Measurements from ENCODE around the gene UPF1.

The UPF1 gene

GRCh38 chr19:18876865-18877264 lies 45.1 kb downstream of the UPF1 start:
- TF ChIP-seq EZH2 (optimal IDR thresholded peaks at IDR 0.05; ENCODE audit: low read depth, low read length) (no peak), EZH2phosphoT487 (IDR thresholded peaks at IDR 0.05; ENCODE audit: low read length) (no peak), CTCF (IDR thresholded peaks at IDR 0.05; ENCODE audit: low read length) (no peak)
- no peak overlapping the region for H3K4me3 ChIP-seq (ENCODE audit: low read length)
- H3K4me2 ChIP-seq (ENCODE audit: low read depth, low read length) = no peak overlapping the region
- H3K36me3 ChIP-seq (replicated peaks; ENCODE audit: insufficient read depth, low read length) = no peaks in the 10 kb centered on the region
- no peaks in the 10 kb centered on the region for H4K20me1 ChIP-seq (ENCODE audit: insufficient read depth, low read length)
- no peak for DNase-seq
- H3K9me2 ChIP-seq (replicated peaks; ENCODE audit: insufficient read depth, low read length) = no peaks in the 10 kb centered on the region
- no peaks in the 10 kb centered on the region for H3K79me2 ChIP-seq (ENCODE audit: low read length)
- H3K9me3 ChIP-seq (replicated peaks; ENCODE audit: insufficient read depth, low read length) = no peaks in the 10 kb centered on the region
- H3K27me3 ChIP-seq (replicated peaks; ENCODE audit: insufficient read depth, low read length) = no peaks in the 10 kb centered on the region
- no peaks in the 10 kb centered on the region; the same call in 1 of the 2 replicates for H3F3A ChIP-seq (ENCODE audit: insufficient read depth, low read length)
- no peak overlapping the region for H3K27ac ChIP-seq (ENCODE audit: low read length)
- H2AFZ ChIP-seq (ENCODE audit: low read length) = no peak overlapping the region
- no peak overlapping the region for H3K9ac ChIP-seq (ENCODE audit: low read length)
- no peaks in the 10 kb centered on the region for H3K4me1 ChIP-seq (ENCODE audit: low read length)

- Histone ChIP-seq H3K4me2 (ENCODE audit: low read depth, low read length) (no peak overlapping the region), H3K36me3 (replicated peaks; ENCODE audit: insufficient read depth, low read length) (no peaks in the 10 kb centered on the region), H3K4me1 (ENCODE audit: low read length) (no peaks in the 10 kb centered on the region), H3F3A (ENCODE audit: insufficient read depth, low read length) (no peaks in the 10 kb centered on the region), H3K27ac (ENCODE audit: low read length) (no peak overlapping the region), H3K27me3 (replicated peaks; ENCODE audit: insufficient read depth, low read length) (peaks cover 5% of the 10 kb centered on the region; the same call in 1 of the 2 replicates), H3K9me3 (replicated peaks; ENCODE audit: insufficient read depth, low read length) (no peaks in the 10 kb centered on the region), H2AFZ (ENCODE audit: low read length) (no peak overlapping the region), H3K9ac (ENCODE audit: low read length) (no peak overlapping the region), H4K20me1 (ENCODE audit: insufficient read depth, low read length) (no peaks in the 10 kb centered on the region), H3K79me2 (ENCODE audit: low read length) (no peaks in the 10 kb centered on the region), H3K4me3 (ENCODE audit: low read length) (no peak overlapping the region), H3K9me2 (replicated peaks; ENCODE audit: insufficient read depth, low read length) (no peaks in the 10 kb centered on the region)
- no peak for DNase-seq
- TF ChIP-seq EZH2 (optimal IDR thresholded peaks at IDR 0.05; ENCODE audit: low read depth, low read length) (no peak), EZH2phosphoT487 (IDR thresholded peaks at IDR 0.05; ENCODE audit: low read length) (no peak), CTCF (IDR thresholded peaks at IDR 0.05; ENCODE audit: low read length) (no peak)
Observed at GRCh38 chr19:18878058-18878797, 46.5 kb downstream of the UPF1 start.

- Histone ChIP-seq H3F3A (ENCODE audit: insufficient read depth, low read length) (no peaks in the 10 kb centered on the region), H3K4me1 (ENCODE audit: low read length) (no peaks in the 10 kb centered on the region), H3K4me3 (ENCODE audit: low read length) (no peak overlapping the region), H3K9me2 (replicated peaks; ENCODE audit: insufficient read depth, low read length) (no peaks in the 10 kb centered on the region), H3K27ac (ENCODE audit: low read length) (no peak overlapping the region), H3K79me2 (ENCODE audit: low read length) (no peaks in the 10 kb centered on the region), H3K9ac (ENCODE audit: low read length) (no peak overlapping the region), H3K27me3 (replicated peaks; ENCODE audit: insufficient read depth, low read length) (peaks cover 12% of the 10 kb centered on the region), H3K36me3 (replicated peaks; ENCODE audit: insufficient read depth, low read length) (no peaks in the 10 kb centered on the region), H3K9me3 (replicated peaks; ENCODE audit: insufficient read depth, low read length) (no peaks in the 10 kb centered on the region), H4K20me1 (ENCODE audit: insufficient read depth, low read length) (no peaks in the 10 kb centered on the region), H2AFZ (ENCODE audit: low read length) (no peak overlapping the region), H3K4me2 (ENCODE audit: low read depth, low read length) (no peak overlapping the region)
- TF ChIP-seq CTCF (IDR thresholded peaks at IDR 0.05; ENCODE audit: low read length) = no peak
- TF ChIP-seq EZH2phosphoT487 (IDR thresholded peaks at IDR 0.05; ENCODE audit: low read length) = no peak
- TF ChIP-seq EZH2 (optimal IDR thresholded peaks at IDR 0.05; ENCODE audit: low read depth, low read length) = no peak
- DNase-seq = no peak
Observed at GRCh38 chr19:18878858-18879578, 47.3 kb downstream of the UPF1 start.
